NT2/D1 (cell line): ENCODE data around the gene ERH.

Experiments
- SUZ12 ChIP-seq: IDR thresholded peaks from 2 replicates; pipeline ENCODE4 v1.6.1; 2011; ENCODE audit not compliant: insufficient read length, insufficient read depth; ENCODE audit errors: extremely low read depth
- YY1 ChIP-seq: IDR thresholded peaks from 2 replicates; pipeline ENCODE4 v1.6.1; 2011; ENCODE audit not compliant: insufficient read length, insufficient read depth
- ZNF274 ChIP-seq: IDR thresholded peaks from 2 replicates; pipeline ENCODE4 v1.6.1; 2011; ENCODE audit warnings: mild to moderate bottlenecking, low read depth, low read length

- TF ChIP-seq YY1 (no peak), SUZ12 (no peak), ZNF274 (no peak)
These were observed 5.6 kb downstream of the ERH start for GRCh38 chr14:69392481-69392880.
